ENCODE data around the gene AIP. TPM values are rescaled to one million over a fixed set of nuclear protein-coding genes. Genes with fewer than 3 reads are reported as not detected.

Gene AIP
- total RNA-seq, 1 donor from 2014 or later, result 62.0 TPM

DNA sequence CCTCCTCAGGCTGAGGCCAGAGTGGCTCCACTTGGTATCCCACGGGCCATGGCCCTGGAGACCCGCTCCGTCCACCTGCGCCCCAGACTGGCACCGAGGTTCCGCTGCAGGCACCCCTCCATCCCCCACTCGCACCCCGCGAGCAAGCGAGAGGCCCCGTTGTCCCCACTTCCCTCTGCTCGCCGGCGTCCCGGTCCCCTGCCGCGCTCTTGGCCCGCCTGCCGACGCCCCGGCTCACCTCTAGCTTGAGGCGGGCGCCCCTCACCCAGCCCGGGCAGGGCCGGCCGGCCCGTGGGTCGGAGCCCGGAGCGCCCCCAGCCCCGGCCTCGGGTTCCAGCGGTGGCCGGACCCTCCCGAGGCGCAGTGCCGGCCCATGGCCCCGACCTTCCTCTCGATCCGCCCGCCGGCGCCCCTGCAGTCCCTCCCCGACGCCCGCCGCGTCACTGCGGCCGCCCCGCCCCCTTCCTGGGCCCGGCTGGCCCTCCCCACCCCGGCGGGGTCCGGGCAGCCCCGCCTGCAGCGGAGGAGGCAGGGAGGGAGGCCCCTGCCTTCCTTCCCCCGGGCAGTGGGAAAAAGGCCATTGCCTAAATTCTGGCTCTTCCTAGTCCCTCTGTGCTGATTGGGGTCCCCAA, 22.2 kb downstream of the AIP start, which contains the start of gene PITPNM1:
Gene PITPNM1 (minus strand): TSS at position 414 of the 632 bp plus-strand sequence. CDS start 1,183 bp downstream, outside the sequence.
- H3K4me3 ChIP-seq (ENCODE audit: low read depth, low read length), result peak within 1 kb of the TSS; percentile 89
- no peak for DNase-seq (ENCODE audit: low read depth)
- TF ChIP-seq, protein P1, sequence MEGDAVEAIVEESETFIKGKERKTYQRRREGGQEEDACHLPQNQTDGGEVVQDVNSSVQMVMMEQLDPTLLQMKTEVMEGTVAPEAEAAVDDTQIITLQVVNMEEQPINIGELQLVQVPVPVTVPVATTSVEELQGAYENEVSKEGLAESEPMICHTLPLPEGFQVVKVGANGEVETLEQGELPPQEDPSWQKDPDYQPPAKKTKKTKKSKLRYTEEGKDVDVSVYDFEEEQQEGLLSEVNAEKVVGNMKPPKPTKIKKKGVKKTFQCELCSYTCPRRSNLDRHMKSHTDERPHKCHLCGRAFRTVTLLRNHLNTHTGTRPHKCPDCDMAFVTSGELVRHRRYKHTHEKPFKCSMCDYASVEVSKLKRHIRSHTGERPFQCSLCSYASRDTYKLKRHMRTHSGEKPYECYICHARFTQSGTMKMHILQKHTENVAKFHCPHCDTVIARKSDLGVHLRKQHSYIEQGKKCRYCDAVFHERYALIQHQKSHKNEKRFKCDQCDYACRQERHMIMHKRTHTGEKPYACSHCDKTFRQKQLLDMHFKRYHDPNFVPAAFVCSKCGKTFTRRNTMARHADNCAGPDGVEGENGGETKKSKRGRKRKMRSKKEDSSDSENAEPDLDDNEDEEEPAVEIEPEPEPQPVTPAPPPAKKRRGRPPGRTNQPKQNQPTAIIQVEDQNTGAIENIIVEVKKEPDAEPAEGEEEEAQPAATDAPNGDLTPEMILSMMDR (conservative IDR thresholded peaks at IDR 0.05; ENCODE audit: low read depth, low read length), result no peak

DNA sequence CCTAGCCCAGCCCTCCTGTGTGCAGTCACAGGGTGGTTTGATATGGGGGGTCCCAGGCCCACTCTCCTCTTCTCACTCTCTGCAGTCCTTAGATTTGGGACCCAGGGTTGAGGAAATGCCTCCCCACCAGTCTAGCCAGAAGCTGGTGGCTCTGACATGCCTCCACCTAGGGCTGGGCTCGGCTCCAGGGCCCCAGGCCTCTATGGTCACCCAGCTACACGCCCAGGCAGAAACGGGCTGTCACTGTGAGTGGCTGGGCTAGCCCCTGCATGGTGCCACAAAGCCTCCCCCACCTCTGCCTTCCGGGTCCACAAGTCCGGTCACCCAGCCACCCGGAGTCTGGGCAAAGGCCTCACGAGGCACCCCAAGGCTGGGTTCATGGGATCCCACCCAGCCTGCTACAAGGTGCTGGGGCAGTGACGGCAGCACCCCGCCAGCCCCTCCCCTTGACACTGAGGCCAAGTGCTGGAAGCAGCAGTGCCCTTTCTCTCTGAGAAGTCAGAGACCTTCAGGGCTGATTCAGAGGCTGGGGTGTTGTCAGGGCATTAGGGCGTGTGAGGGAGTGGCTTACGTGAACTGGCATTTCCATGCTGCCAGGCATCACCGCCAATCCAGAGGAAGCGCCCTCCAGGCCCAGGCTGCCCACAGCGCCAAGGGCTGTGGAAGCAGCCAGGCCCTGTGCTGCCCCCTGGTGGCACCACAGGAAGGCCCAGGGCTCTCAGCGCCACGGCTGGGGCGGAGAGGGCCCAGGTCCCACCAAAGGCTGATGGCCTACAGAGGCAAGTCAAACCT, 23.0 kb downstream of the AIP start:
- TF ChIP-seq, protein P1 (conservative IDR thresholded peaks at IDR 0.05; ENCODE audit: low read depth, low read length), result peak; percentile 92
- peak; percentile 92 for DNase-seq (ENCODE audit: low read depth)

DNA sequence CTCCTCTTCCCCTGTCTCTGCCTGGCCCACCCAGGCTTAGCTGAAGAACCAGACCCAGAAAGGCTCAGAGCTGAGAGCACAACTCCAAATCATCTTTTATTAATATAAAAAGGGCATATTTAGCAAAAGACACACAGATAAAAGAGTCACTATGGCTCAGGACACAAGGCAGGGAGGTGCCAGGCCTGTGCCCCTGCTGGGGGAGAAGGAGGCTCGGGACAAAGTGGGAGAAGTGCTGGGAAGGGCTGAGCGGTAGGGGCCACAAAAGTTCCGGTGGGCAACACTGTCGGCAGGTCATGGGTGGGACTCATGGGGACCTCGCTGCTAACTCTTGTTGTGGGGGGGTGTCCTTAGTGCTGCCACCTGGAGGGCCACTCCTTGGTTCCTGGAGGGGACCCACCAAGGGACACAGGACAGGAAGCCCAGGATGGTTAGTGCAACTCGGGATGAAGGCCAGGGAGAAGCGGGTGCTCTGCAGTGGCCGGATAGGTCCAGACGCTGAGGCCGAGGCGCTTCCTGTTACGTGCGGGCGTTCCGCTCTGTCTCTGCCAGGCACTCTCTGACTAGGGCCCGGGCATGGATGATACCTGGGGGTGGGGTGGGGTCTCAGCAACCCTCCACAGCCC, 23.7 kb downstream of the AIP start:
- H3K4me3 ChIP-seq (ENCODE audit: low read depth, low read length), result peak overlapping the region; percentile 87
- DNase-seq (ENCODE audit: low read depth), result no peak
- TF ChIP-seq, protein P1 (conservative IDR thresholded peaks at IDR 0.05; ENCODE audit: low read depth, low read length), result no peak

More for the DNA sequence above, 23.0 kb downstream of the AIP start:
- peak overlapping the region; percentile 89 for H3K4me3 ChIP-seq (ENCODE audit: low read depth, low read length)

DNA sequence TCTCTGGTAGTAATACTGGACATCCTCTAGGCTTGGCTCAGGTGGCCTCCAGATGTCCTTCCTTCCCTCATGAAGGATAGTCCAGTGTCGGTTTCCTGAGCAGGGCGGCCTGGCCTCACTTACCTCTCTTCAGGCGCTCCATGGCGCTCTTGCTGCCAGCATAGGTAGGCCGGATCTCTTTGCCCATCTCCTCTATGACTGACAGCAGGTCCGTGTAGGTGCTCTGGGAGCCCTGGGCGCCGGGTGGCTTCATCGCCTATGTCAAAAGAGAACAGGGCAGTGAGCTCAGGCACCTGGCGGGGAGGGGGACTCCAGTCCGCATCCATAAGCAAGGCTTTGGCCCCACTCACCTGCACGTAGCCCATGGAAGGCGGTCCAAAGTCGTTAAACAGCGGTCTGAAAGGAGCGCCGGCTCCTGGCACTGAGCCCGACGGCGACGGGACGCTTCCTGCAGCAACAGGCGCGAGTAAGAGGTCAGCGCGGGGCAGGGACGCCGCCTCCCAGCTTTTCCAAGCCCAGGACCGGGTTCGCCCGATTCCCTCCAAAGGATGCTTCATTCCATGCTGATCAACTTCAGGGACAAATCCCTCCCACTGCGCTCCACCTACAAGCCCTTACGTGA, 24.5 kb downstream of the AIP start:
- peak overlapping the region; percentile 87 for H3K4me3 ChIP-seq (ENCODE audit: low read depth, low read length)
- no peak for DNase-seq (ENCODE audit: low read depth)
- TF ChIP-seq, protein P1 (conservative IDR thresholded peaks at IDR 0.05; ENCODE audit: low read depth, low read length), result no peak

DNA sequence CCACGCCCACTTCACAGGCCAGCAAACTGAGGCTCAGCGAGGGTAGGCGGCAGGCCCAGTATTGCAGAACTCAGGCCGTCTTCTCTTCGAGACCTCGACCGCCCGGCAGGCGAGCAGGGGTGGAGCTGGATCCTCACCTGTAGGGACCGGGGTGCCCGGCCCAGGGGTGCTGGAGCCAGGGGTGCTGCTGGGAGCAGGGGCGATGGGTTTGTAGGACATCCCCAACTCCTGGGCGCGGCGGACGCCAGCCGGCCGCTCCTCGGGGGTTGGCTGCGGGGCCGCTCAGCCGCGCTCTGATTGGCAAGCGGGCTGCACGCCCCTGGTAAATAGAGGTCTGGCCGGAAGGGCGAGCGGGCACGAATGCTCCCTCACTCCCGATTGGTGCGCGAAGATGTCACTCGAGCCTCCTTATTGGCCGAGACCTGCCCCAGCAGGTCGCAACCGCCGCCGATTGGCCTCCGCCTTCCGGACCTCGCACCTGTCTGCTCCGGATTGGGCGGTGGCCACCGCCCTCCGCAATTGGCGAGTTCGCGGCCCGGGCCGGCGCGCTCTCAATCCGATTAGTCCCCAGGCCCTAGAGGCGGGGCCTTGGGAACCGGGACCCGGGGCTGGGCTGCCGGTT, 25.1 kb downstream of the AIP start, which contains the start of gene CDK2AP2:
Gene CDK2AP2 (minus strand): TSS at position 299 of the 622 bp plus-strand sequence. CDS start 80 bp downstream, at position 219.
- peak within 1 kb of the TSS; percentile 87 for H3K4me3 ChIP-seq (ENCODE audit: low read depth, low read length)
- TF ChIP-seq, protein P1 (conservative IDR thresholded peaks at IDR 0.05; ENCODE audit: low read depth, low read length), result no peak
- DNase-seq (ENCODE audit: low read depth), result peak; percentile 87

DNA sequence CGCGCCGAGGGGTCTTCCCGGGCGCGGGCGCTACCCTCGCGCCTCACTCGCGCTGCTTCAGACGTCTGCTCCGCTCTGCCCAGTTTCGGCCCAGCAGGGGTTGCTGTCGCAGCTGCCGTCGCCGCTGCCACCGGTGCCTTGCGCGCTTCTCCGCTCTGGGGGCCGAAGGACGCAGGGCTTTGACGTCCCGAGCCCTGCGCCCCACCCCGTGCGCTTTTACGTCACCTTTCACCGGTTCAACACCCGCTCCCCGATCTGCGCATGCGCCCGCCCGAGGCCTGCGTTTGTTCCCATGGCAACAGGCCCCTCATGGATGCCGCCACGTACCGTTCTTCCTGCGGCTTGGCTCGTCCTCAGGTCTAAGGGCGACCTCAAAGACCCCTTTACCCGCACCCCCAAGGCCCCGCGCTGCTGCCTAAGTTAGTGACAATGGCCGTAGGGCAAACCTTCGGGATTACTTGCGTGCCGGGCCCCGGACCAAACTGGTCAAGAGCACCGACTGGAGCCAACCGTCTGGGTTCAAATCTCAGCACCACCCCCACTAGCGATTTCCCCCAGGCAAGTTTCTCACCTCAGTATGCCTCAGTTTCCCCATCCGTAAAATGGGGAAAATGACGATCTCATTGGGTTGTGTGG, 25.8 kb downstream of the AIP start:
- TF ChIP-seq, protein P1 (conservative IDR thresholded peaks at IDR 0.05; ENCODE audit: low read depth, low read length), result no peak
- DNase-seq (ENCODE audit: low read depth), result peak; percentile 58
- H3K4me3 ChIP-seq (ENCODE audit: low read depth, low read length), result peak overlapping the region; percentile 87
